ENCODE measurements around the gene VPS33A.
A peak's percentile ranks its signal among the peaks of the same experiment; 100 is the strongest.

The VPS33A gene

DNA sequence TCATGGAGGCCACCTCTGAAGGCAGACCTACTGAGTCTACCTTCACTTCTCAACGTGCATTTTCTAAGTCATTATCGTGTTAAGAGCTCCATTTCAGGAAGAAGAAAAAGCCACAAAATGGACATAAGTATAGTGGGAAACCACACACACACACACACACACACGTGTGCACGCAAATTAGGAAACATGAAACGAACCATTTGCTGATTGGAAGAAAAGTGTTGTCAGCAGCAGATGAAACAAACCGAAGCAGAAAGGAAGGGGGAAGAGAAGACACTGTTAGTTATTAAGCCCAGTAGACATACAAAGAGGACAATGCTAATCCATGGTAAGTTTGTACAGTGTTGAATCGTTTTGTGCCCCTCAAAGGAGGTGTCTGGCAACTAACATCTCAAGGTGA is 9.9 kb upstream of the VPS33A start:
- Histone ChIP-seq H3K4me3 (ENCODE audit: low read length) (no peak overlapping the region), H3K4me1 (ENCODE audit: low read length) (no peaks in the 10 kb centered on the region), H2AFZ (ENCODE audit: low read length) (no peak overlapping the region), H3K27ac (ENCODE audit: low read length) (no peak overlapping the region), H3K36me3 (replicated peaks; ENCODE audit: insufficient read depth, low read length) (no peaks in the 10 kb centered on the region), H3K9me3 (replicated peaks; ENCODE audit: insufficient read depth, low read length) (no peaks in the 10 kb centered on the region), H3K79me2 (ENCODE audit: low read length) (no peaks in the 10 kb centered on the region), H3K27me3 (replicated peaks; ENCODE audit: insufficient read depth, low read length) (no peaks in the 10 kb centered on the region), H3K9me2 (replicated peaks; ENCODE audit: insufficient read depth, low read length) (no peaks in the 10 kb centered on the region), H3K4me2 (ENCODE audit: low read depth, low read length) (no peak overlapping the region), H3K9ac (ENCODE audit: low read length) (no peak overlapping the region), H3F3A (ENCODE audit: insufficient read depth, low read length) (no peaks in the 10 kb centered on the region), H4K20me1 (ENCODE audit: insufficient read depth, low read length) (no peaks in the 10 kb centered on the region)
- no peak for TF ChIP-seq EZH2phosphoT487 (IDR thresholded peaks at IDR 0.05; ENCODE audit: low read length)
- TF ChIP-seq CTCF (IDR thresholded peaks at IDR 0.05; ENCODE audit: low read length) = no peak
- TF ChIP-seq EZH2 (optimal IDR thresholded peaks at IDR 0.05; ENCODE audit: low read depth, low read length) = no peak
- DNase-seq = no peak

- Histone ChIP-seq H3K9ac (ENCODE audit: low read length) (no peak overlapping the region), H3K27ac (ENCODE audit: low read length) (no peak overlapping the region), H4K20me1 (ENCODE audit: insufficient read depth, low read length) (no peaks in the 10 kb centered on the region), H3K36me3 (replicated peaks; ENCODE audit: insufficient read depth, low read length) (no peaks in the 10 kb centered on the region), H3F3A (ENCODE audit: insufficient read depth, low read length) (no peaks in the 10 kb centered on the region), H3K27me3 (replicated peaks; ENCODE audit: insufficient read depth, low read length) (no peaks in the 10 kb centered on the region), H3K9me2 (replicated peaks; ENCODE audit: insufficient read depth, low read length) (no peaks in the 10 kb centered on the region), H2AFZ (ENCODE audit: low read length) (no peak overlapping the region), H3K4me3 (ENCODE audit: low read length) (no peak overlapping the region), H3K4me2 (ENCODE audit: low read depth, low read length) (no peak overlapping the region), H3K9me3 (replicated peaks; ENCODE audit: insufficient read depth, low read length) (no peaks in the 10 kb centered on the region), H3K79me2 (ENCODE audit: low read length) (no peaks in the 10 kb centered on the region), H3K4me1 (ENCODE audit: low read length) (no peaks in the 10 kb centered on the region)
- TF ChIP-seq EZH2phosphoT487 (IDR thresholded peaks at IDR 0.05; ENCODE audit: low read length) = no peak
- no peak for TF ChIP-seq CTCF (IDR thresholded peaks at IDR 0.05; ENCODE audit: low read length)
- no peak for TF ChIP-seq EZH2 (optimal IDR thresholded peaks at IDR 0.05; ENCODE audit: low read depth, low read length)
- no peak for DNase-seq
These were observed 9.2 kb upstream of the VPS33A start for GRCh38 chr12:122275459-122275858.

DNA sequence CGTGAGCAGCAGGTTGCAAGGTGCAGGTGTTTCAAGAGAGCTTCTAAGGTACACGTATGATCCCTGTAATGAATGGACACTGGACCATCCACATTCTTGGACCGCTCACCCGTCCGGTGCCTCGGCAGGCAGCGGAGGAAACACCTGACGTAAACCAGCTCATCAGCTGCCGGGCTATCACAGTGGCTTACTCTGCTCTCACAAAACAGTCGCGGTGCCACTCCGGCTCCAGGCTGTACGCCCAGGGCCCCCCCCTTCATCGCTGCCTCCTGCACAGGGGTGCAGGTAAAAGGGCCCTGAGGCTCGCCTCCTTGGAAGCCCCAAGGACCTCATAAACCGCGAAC is 436 bp downstream of the VPS33A start:
- Histone ChIP-seq H3K27ac (ENCODE audit: low read length) (peak overlapping the region; percentile 83; the same call in 1 of the 2 replicates), H3K9me2 (replicated peaks; ENCODE audit: insufficient read depth, low read length) (no peaks in the 10 kb centered on the region), H3K4me2 (ENCODE audit: low read depth, low read length) (peak overlapping the region; percentile 60; the same call in 1 of the 2 replicates), H4K20me1 (ENCODE audit: insufficient read depth, low read length) (no peaks in the 10 kb centered on the region), H3K36me3 (replicated peaks; ENCODE audit: insufficient read depth, low read length) (no peaks in the 10 kb centered on the region), H3K79me2 (ENCODE audit: low read length) (peaks cover 6% of the 10 kb centered on the region; the same call in 1 of the 2 replicates), H3K9me3 (replicated peaks; ENCODE audit: insufficient read depth, low read length) (no peaks in the 10 kb centered on the region), H3K9ac (ENCODE audit: low read length) (peak overlapping the region; percentile 85; the same call in 1 of the 2 replicates), H3K4me1 (ENCODE audit: low read length) (no peaks in the 10 kb centered on the region), H3K27me3 (replicated peaks; ENCODE audit: insufficient read depth, low read length) (no peaks in the 10 kb centered on the region), H3K4me3 (ENCODE audit: low read length) (peak overlapping the region; percentile 86), H2AFZ (ENCODE audit: low read length) (peak overlapping the region; percentile 86), H3F3A (ENCODE audit: insufficient read depth, low read length) (0 out of 2 replicates have a peak, but pooled peaks cover 4% of the 10 kb centered on the region)
- TF ChIP-seq EZH2 (optimal IDR thresholded peaks at IDR 0.05; ENCODE audit: low read depth, low read length) (no peak), EZH2phosphoT487 (IDR thresholded peaks at IDR 0.05; ENCODE audit: low read length) (no peak), CTCF (IDR thresholded peaks at IDR 0.05; ENCODE audit: low read length) (no peak)
- peak; percentile 23 for DNase-seq
